ENCODE data around the gene KIFBP.
A peak's percentile ranks its signal among the peaks of the same experiment; 100 is the strongest.

KIFBP gene

DNA sequence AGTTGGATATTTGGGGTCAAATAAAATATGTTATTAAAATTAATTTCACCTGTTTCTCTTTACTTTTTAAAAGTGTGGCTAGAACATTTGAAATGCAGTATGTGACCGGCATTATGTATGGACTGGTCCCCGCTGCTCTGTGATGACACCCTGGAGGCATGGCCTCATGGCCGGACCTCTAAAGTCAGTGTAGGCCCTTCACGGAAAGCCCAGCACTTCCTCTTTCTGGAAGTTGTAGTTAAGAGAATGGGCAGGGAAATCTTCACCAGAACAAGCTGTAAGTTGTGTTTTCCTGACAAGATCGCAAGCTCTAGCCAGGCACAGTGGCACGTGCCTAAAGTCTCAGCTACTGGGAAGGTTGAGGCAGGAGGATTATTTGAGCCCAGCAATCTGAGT lies 61.0 kb downstream of the KIFBP start:
- DNase-seq (ENCODE audit: low spot score) (no peak), FAIRE-seq (no peak)

DNA sequence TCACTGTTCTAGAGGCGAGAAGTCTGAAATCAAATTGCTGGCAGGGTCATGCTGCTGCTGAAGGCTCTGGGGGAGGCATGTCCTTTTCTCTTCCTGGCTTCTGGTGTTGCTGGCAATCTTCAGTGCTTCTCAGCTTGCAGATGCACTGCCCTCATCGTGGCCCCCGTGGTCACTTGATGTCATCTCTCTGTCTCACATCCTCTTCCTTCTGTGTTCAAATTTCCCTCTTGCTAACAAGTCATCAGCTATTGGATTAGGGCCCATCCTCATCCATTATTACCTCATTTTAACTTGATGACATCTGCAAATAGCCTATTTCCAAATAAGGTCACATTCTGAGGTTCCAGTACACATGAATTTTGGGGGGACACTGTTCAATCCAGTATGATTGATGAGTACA lies 62.7 kb downstream of the KIFBP start:
- FAIRE-seq (no peak), DNase-seq (ENCODE audit: low spot score) (no peak)

DNA sequence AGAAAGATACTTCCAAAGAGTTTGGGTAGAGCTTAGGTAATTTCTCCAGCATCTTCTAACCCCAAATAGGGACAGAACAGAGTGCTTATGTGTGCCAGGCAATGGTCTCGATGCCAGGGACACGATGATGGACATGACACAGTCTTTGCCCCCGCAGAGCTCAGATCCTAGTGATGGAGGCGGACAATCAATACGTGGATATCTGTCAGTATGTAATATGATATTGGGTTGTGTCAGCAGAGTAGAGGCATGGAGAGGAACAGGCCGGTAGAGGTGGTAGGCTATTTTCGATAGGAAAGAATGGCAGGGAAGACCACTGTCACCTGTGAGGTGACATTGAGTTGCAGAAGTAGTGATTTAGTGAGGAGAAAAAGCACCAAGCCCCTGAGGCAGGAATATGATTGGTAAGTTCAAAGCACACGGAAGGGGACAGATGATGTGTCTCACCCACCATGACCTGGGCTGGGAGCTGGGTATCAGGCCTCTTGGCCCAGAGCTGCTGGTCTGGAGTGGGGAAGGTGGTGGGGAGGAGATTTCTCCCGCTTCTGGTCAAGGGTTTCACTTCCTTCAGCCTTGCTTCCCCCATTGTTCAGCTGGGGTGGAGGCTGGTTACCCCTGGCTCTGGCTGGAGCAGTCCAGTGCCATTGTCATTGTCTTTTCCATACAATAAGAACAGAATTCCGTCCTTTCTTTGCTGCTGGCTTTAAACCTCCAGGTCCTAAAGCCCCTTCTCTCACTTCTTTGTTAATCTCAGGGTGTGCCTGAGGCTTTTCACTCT lies 63.3 kb downstream of the KIFBP start:
- DNase-seq (ENCODE audit: low spot score) (no peak), FAIRE-seq (no peak)

DNA sequence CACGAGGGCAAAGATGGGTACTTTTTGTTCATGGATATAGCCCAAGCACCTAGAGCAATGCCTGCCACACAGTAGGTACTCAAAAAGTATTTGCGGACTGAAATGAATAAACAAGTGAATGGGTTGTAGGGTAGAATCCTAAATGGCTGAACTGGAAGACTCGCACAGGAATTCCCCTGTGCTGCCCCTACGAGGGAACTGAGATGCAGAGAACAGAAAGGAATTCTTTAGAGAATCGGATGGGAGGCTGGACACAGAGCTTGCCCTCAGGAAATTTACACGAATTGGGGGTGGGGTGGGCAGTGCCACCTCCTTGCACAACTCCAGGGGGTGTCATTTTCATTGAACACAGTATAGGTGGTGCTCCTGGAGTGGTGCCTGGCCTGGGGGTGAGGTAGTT lies 64.1 kb downstream of the KIFBP start:
- DNase-seq (ENCODE audit: low spot score) (no peak), FAIRE-seq (no peak)

DNA sequence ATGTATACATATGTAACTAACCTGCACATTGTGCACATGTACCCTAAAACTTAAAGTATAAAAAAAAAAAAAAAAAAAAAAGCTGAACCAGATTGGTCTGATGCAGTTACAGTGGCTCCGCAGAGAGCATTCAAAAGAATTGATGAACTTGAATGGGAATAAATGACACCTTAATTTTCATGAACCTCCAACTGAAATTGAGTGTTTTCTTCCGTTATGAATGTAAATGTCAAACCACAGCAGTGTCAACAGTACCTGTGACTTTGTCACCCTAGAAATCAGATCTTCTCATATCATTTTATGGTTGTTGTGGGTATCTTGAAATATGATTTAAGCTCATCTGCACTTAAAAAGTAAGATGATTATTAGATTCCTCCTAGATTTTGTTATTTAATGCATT lies 66.6 kb downstream of the KIFBP start:
- no peak for FAIRE-seq
- DNase-seq (ENCODE audit: low spot score): no peak

DNA sequence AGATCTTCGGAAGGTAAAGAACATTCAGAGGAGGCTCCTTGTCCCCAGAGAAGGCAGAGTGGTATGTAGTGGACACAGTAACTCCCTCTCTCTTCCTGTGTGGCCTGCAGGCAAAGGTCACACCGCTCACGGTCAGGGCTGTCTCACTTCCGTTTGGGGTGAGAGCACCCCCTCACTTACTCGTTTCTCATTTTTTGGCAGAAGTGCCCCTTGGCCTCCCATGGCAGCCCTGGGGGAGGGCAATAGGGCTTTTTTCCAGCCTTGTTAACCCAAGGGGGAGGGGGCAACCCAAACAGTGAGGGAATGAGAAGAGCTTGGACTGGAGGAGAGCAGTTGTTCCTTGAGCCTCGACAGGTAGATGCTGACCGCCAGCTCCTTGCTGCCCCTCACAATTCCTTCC lies 67.5 kb downstream of the KIFBP start:
- FAIRE-seq: no peak
- no peak for DNase-seq (ENCODE audit: low spot score)

DNA sequence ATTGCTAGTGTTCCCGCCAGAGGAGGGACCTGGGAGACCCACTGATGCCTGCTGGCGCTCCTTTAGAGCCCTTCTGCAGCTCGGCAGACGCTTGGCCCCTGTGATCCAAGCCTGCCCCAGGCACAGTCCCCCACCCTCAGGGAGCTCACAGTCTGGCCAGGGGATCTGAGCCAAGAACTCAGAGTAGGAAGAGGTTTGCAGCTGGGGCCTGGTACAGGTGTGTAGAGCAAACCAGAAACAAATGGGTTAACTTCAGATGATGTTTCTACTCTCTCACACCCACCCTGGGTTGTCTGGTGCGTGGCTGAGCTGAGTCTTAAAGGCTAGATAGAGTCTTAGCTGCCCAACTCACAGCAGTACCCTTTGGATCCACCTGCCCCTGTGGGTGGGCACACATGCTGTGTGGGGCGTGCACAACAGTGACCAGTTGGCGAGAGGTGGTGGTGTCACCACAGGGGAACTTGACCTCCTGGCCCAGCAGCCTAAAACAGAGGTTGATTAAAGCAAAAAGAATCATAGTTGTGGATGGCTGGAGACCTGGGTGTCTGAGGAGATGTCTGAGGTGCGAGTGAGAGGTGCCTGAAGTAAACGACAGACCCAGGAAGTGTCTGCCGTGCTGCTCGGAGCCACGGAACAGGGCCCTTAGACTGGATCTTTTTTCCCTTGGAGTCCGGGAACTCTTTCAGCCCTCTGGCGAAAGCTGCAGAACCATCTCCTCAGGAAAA lies 68.1 kb downstream of the KIFBP start:
- FAIRE-seq (peak; percentile 13), DNase-seq (ENCODE audit: low spot score) (no peak)

DNA sequence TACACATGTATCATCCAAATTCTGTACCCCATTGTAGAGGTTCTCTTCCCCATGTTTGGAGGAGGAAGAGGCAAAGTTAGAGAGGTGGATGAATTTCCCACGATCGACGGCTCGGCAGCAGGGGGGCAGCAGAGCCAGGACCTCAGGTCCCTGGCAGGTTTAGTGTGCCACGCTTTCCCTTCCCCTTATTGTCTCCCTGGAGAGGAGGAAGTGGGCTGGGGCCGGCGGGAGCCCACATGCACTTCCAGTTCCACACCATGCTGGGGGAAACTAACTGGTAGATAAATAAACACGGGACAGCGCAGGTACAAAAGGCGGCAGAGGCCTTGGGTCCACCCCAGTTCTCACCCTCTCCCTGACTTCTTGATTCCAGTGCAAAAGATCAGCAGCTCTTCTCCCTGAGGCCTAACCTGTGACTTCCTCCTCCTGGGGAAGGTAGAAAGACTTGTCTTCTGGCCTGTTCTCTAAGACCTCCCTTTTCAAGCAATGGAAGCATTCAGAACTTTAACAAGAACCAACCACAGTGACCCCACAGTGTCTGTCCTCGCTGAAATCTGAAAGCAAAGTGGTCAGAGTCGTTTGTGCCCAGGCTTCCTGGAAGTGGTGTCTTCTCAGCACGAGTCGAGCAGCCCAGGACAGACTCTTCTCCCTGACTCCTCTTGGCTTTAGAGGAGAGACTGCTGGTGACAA lies 68.8 kb downstream of the KIFBP start:
- FAIRE-seq: no peak
- DNase-seq (ENCODE audit: low spot score): no peak

- DNase-seq (ENCODE audit: low spot score) (no peak), FAIRE-seq (no peak)
Observed at GRCh38 chr10:69057951-69058297, 69.3 kb downstream of the KIFBP start.

DNA sequence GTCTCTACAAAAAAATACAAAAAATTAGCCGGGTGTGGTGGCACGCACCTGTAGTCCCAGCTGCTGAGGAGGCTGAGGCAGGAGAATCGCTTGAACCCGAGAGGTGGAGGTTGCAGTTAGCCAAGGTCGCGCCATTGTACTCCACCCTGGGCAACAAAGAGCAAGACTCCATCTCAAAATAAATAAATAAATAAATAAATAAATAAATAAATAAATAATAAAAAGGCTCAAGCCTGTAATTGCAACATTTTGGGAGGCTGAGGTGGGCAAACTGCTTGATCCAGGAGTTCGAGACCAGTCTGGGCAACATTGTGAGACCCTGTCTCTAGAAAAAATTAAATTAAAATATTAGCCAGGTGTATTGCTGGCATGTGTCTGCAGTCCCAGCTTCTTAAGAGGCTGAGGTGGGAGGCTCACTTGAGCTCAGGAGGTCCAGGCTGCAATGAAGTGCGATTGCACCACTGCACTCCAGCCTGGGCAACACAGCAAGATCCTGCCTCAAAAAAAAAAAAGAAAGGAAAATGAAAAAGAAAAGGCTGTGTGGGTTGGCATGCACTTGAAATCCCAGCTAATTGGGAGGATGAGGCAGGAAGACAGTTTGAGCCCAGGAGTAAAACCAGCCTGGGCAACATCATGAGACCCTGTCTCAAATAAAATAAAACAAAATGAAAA lies 71.7 kb downstream of the KIFBP start:
- FAIRE-seq (no peak), DNase-seq (ENCODE audit: low spot score) (no peak)

DNA sequence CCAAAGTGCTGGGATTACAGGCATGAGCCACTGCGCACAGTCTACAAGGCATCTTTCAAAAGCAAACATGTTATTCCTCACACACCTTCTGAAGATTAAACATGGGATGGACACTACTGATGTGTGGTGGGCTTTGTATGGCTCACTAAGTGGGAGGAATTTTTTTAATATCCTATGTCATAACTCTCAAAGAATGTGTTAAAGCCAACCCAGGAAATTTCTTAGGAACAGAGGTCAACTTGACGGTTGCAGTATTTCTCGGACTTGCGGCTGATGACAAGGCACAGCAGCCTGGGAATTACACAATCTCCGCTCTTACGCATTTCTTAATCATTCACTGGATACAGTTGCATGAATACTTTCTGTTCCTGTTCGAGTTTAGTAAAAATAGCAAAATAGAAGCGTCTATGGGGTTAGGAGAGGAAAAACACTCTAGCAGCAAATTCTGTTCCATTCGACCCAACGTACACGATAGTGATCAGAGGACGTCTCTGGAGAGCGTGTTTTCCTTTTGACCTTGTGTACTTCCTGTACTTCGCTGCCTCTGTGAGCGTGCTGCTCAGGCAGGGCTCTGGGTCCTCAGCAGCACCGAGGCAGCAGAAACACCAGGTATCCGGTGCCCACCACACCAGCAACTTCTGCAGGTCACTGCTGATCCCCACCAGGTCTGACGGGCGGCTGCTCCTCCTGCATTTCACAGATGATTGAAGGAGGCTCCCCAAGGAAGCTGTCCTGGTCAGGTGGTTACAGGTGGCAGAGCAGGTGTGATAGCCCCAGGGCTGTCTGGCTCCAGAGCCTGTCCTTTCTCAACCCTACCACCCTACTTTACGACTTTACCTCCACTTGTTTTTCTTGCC lies 72.9 kb downstream of the KIFBP start:
- DNase-seq (ENCODE audit: low spot score): peak; percentile 77
- no peak for FAIRE-seq

- FAIRE-seq: no peak
Observed at GRCh38 chr10:69062901-69063300, 74.3 kb downstream of the KIFBP start.

DNA sequence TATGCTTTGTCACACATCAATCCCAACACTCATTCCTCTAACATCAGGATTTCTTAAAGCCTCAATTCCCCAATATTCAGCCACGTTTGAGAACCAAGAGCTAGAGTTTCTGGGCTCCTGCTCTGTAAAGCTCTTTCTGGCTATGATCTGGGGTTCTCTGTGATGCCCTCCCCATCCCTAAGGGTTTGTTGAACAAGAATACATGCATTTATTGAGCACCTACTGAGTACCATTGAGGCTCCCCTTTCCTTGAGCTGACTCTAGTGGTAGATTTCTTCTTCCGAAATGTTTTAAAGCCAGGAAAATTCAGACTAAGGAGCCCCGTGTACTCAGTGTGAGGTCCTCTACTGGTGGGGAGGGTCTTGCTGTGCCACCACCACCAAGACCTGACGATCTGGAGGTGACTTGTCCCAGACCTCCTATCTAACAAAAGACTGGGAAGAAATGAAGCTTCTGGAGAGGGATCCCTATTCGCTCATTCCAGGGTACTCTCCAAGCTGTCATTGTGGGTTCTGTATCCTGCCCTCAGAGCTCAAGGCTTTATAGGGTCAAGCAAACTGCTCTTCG lies 76.2 kb downstream of the KIFBP start:
- no peak for DNase-seq (ENCODE audit: low spot score)
- FAIRE-seq: no peak

More at GRCh38 chr10:69062901-69063300, 74.3 kb downstream of the KIFBP start:
- no peak for DNase-seq (ENCODE audit: low spot score)

DNA sequence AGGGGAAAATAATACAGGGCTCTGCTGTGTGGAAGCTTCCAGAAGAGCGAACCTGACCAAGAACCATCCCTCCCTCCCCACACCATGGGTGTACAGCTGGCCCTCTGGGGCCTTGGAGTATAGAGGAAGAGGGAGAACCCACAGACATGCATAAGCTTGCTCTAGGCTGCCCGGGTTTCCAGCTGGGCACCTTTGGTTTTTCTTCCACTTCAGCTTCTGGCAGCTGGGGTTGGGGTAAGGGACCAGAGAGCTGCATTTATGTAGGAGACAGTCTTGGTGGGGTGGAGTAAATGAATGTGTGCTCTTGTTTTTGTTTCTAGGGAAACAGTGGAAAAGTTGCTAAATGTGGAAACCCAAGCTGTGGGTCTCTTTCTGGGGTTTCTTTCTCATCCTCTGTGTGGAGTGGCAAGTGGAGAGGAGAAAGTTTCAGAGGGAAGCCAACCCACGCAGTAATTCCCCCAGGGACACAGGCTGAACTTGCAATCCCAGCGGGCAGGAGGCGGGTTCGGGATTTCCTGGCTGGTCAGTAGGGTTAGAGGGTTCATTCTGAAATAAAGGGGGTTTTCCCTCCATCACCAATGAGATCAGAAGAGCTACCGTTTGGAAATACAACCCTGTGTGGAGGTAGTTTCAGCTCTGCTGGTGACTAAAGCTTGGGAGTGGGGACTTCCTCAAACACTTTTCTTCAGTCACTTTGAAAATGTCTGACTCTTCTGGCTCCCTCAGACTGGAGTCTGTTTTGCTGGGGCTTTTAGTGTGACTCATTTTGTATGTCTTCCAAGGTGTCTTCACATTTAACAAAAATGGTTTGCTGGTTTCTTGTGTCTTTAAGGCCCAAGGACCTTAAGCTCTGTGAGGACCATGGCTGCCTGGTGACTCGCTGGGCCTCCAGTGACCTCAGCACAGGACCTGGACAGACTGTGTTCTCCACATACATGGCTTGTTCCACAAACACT lies 77.1 kb downstream of the KIFBP start:
- DNase-seq (ENCODE audit: low spot score): no peak
- FAIRE-seq: no peak
